ENCODE data around the gene ARHGDIA. TPM values are rescaled to one million over a fixed set of nuclear protein-coding genes. Genes with fewer than 3 reads are reported as not detected.
"Not testable (repeated sequence)": the region's sequence is repeated elsewhere in the genome, so short reads cannot be mapped to it uniquely, and the experiment has no call there.

ARHGDIA gene
- total and polyA plus RNA-seq, 5 donors = 101 to 217 (median 132) TPM

- Histone ChIP-seq H3K27me3 (ENCODE audit: control insufficient read depth, insufficient read depth) (no peaks in the 10 kb centered on the region), H3K9me3 (ENCODE audit: control insufficient read depth, low read length) (no peaks in the 10 kb centered on the region), H3K4me3 (ENCODE audit: low read length) (no peak overlapping the region), H3K4me1 (ENCODE audit: control insufficient read depth, insufficient read depth, low read length) (no peaks in the 10 kb centered on the region), H3K27ac (ENCODE audit: low read length) (no peak overlapping the region)
- ATAC-seq = no peak
- peak in 1 of 3 donors; percentile 52 for DNase-seq
- intact Hi-C loops (cut with DNase I) = no loop called here
- 94% methylated on average over 38 of the region's 38 CpGs for WGBS
Observed at GRCh38 chr17:81845881-81846742, 25.0 kb downstream of the ARHGDIA start.

GRCh38 chr17:81845361-81845760 is 25.8 kb downstream of the ARHGDIA start:
- Histone ChIP-seq H3K9me3 (ENCODE audit: control insufficient read depth, low read length) (no peaks in the 10 kb centered on the region), H3K4me3 (ENCODE audit: low read length) (no peak overlapping the region), H3K27me3 (ENCODE audit: control insufficient read depth, insufficient read depth) (no peaks in the 10 kb centered on the region), H3K27ac (ENCODE audit: low read length) (no peak overlapping the region), H3K4me1 (ENCODE audit: control insufficient read depth, insufficient read depth, low read length) (no peaks in the 10 kb centered on the region)
- no peak for ATAC-seq
- WGBS = 89% methylated on average over 13 of the region's 13 CpGs
- no peak for DNase-seq
- intact Hi-C loops (cut with DNase I) = no loop called here

GRCh38 chr17:81844887-81845286 is 26.2 kb downstream of the ARHGDIA start:
- Histone ChIP-seq H3K4me1 (ENCODE audit: control insufficient read depth, insufficient read depth, low read length) (no peaks in the 10 kb centered on the region), H3K27me3 (ENCODE audit: control insufficient read depth, insufficient read depth) (no peaks in the 10 kb centered on the region), H3K4me3 (ENCODE audit: low read length) (no peak overlapping the region), H3K9me3 (ENCODE audit: control insufficient read depth, low read length) (no peaks in the 10 kb centered on the region), H3K27ac (ENCODE audit: low read length) (no peak overlapping the region)
- WGBS = 84% methylated on average over 13 of the region's 13 CpGs
- DNase-seq = no peak
- intact Hi-C loops (cut with DNase I) = no loop called here
- ATAC-seq = no peak

GRCh38 chr17:81844327-81844851 is 26.7 kb downstream of the ARHGDIA start:
- DNase-seq (peak in 1 of 3 donors; percentile 60), ATAC-seq (no peak)
- Histone ChIP-seq H3K9me3 (ENCODE audit: control insufficient read depth, low read length) (no peaks in the 10 kb centered on the region), H3K27ac (ENCODE audit: low read length) (no peak overlapping the region), H3K4me3 (ENCODE audit: low read length) (no peak overlapping the region), H3K27me3 (ENCODE audit: control insufficient read depth, insufficient read depth) (no peaks in the 10 kb centered on the region), H3K4me1 (ENCODE audit: control insufficient read depth, insufficient read depth, low read length) (no peaks in the 10 kb centered on the region)
- WGBS = 87% methylated on average over 14 of the region's 14 CpGs
- intact Hi-C loops (cut with DNase I) = no loop called here

- no peaks in the 10 kb centered on the region for H3K27me3 ChIP-seq (ENCODE audit: control insufficient read depth, insufficient read depth)
- no peak overlapping the region for H3K27ac ChIP-seq (ENCODE audit: low read length)
- no peaks in the 10 kb centered on the region for H3K4me1 ChIP-seq (ENCODE audit: control insufficient read depth, insufficient read depth, low read length)
- 91% methylated on average over 30 of the region's 30 CpGs for whole genome bisulfite sequencing
- peak in 1 of 3 donors; percentile 50 for DNase-seq
- intact Hi-C loops (cut with DNase I) = no loop called here
- no peak overlapping the region for H3K4me3 ChIP-seq (ENCODE audit: low read length)
- no peaks in the 10 kb centered on the region for H3K9me3 ChIP-seq (ENCODE audit: control insufficient read depth, low read length)
- ATAC-seq = no peak
Observed at GRCh38 chr17:81843713-81844326, 27.3 kb downstream of the ARHGDIA start.

GRCh38 chr17:81842725-81843504 is 28.2 kb downstream of the ARHGDIA start:
- WGBS = 73% methylated on average over 21 of the region's 21 CpGs
- DNase-seq (peak in 2 of 3 donors; percentile 41), ATAC-seq (peak in 1 of 2 donors; percentile 10)
- intact Hi-C loops (cut with DNase I) = no loop called here
- Histone ChIP-seq H3K9me3 (ENCODE audit: control insufficient read depth, low read length) (no peaks in the 10 kb centered on the region), H3K27ac (ENCODE audit: low read length) (no peak overlapping the region), H3K4me3 (ENCODE audit: low read length) (no peak overlapping the region), H3K4me1 (ENCODE audit: control insufficient read depth, insufficient read depth, low read length) (no peaks in the 10 kb centered on the region), H3K27me3 (ENCODE audit: control insufficient read depth, insufficient read depth) (no peaks in the 10 kb centered on the region)

- H3K4me1 ChIP-seq (ENCODE audit: control insufficient read depth, insufficient read depth, low read length) = no peaks in the 10 kb centered on the region
- H3K9me3 ChIP-seq (ENCODE audit: control insufficient read depth, low read length) = no peaks in the 10 kb centered on the region
- ATAC-seq = no peak
- intact Hi-C loops (cut with DNase I) = no loop called here
- no peak overlapping the region for H3K4me3 ChIP-seq (ENCODE audit: low read length)
- WGBS = 95% methylated on average over 11 of the region's 11 CpGs
- H3K27me3 ChIP-seq (ENCODE audit: control insufficient read depth, insufficient read depth) = no peaks in the 10 kb centered on the region
- DNase-seq = no peak
- no peak overlapping the region for H3K27ac ChIP-seq (ENCODE audit: low read length)
Observed at GRCh38 chr17:81842378-81842724, 28.8 kb downstream of the ARHGDIA start.

- DNase-seq (no peak), ATAC-seq (peak in 1 of 2 donors; percentile 3)
- no peak overlapping the region for H3K27ac ChIP-seq (ENCODE audit: low read length)
- H3K27me3 ChIP-seq (ENCODE audit: control insufficient read depth, insufficient read depth) = no peaks in the 10 kb centered on the region
- 87% methylated on average over 15 of the region's 15 CpGs for WGBS
- H3K4me3 ChIP-seq (ENCODE audit: low read length) = no peak overlapping the region
- intact Hi-C loops (cut with DNase I) = no loop called here
- H3K4me1 ChIP-seq (ENCODE audit: control insufficient read depth, insufficient read depth, low read length) = no peaks in the 10 kb centered on the region
- no peaks in the 10 kb centered on the region for H3K9me3 ChIP-seq (ENCODE audit: control insufficient read depth, low read length)
Observed at GRCh38 chr17:81841866-81842265, 29.3 kb downstream of the ARHGDIA start.

GRCh38 chr17:81840826-81841778 is 30.0 kb downstream of the ARHGDIA start:
- peak in 2 of 3 donors; percentile 69 to 73 for DNase-seq
- H3K27me3 ChIP-seq (ENCODE audit: control insufficient read depth, insufficient read depth) = no peaks in the 10 kb centered on the region
- no peak overlapping the region for H3K4me3 ChIP-seq (ENCODE audit: low read length)
- H3K9me3 ChIP-seq (ENCODE audit: control insufficient read depth, low read length) = no peaks in the 10 kb centered on the region
- peak overlapping the region; percentile 25 for H3K27ac ChIP-seq (ENCODE audit: low read length)
- 59% methylated on average over 40 of the region's 40 CpGs for WGBS
- ATAC-seq = peak; percentile 31 to 69
- H3K4me1 ChIP-seq (ENCODE audit: control insufficient read depth, insufficient read depth, low read length) = no peaks in the 10 kb centered on the region
- intact Hi-C loops (cut with DNase I) = no loop called here

GRCh38 chr17:81840059-81840458 is 31.1 kb downstream of the ARHGDIA start:
- H3K27ac ChIP-seq (ENCODE audit: low read length); ATAC-seq; H3K9me3 ChIP-seq (ENCODE audit: control insufficient read depth, low read length); H3K4me3 ChIP-seq (ENCODE audit: low read length); H3K27me3 ChIP-seq (ENCODE audit: control insufficient read depth, insufficient read depth); H3K4me1 ChIP-seq (ENCODE audit: control insufficient read depth, insufficient read depth, low read length); intact Hi-C loops (cut with DNase I); DNase-seq: not testable (repeated sequence)
- 93% methylated on average over 5 of the region's 5 CpGs for WGBS

All from right cardiac atrium (tissue), 5 donors.